ENCODE measurements around the gene TRIM40.
A peak's percentile ranks its signal among the peaks of the same experiment; 100 is the strongest.

The TRIM40 gene

GRCh38 chr6:30135757-30136156 lies at the start of gene TRIM40:
TRIM40 (plus strand) TSS chr6:30136140; CDS start chr6:30137037, 897 bp downstream.
- no peak for DNase-seq

- DNase-seq, result no peak
These were observed 48.1 kb upstream of the TRIM40 start for GRCh38 chr6:30087876-30088275.

- no peak for DNase-seq
These were observed 44.2 kb upstream of the TRIM40 start for GRCh38 chr6:30091577-30092381.

GRCh38 chr6:30092852-30093543 lies 42.9 kb upstream of the TRIM40 start:
- no peak for DNase-seq

GRCh38 chr6:30093951-30094661 lies 41.8 kb upstream of the TRIM40 start:
- DNase-seq, result no peak

GRCh38 chr6:30096829-30097228 lies 39.1 kb upstream of the TRIM40 start:
- no peak for DNase-seq

GRCh38 chr6:30097902-30098768 lies 37.8 kb upstream of the TRIM40 start:
- DNase-seq, result no peak

GRCh38 chr6:30100154-30100553 lies 35.8 kb upstream of the TRIM40 start:
- no peak for DNase-seq

GRCh38 chr6:30100585-30101443 lies 35.1 kb upstream of the TRIM40 start:
- DNase-seq, result no peak

- DNase-seq, result peak; percentile 75
These were observed 34.2 kb upstream of the TRIM40 start for GRCh38 chr6:30101444-30102413.

GRCh38 chr6:30102414-30102969 lies 33.4 kb upstream of the TRIM40 start:
- DNase-seq, result no peak

- peak; percentile 83 for DNase-seq
These were observed 32.7 kb upstream of the TRIM40 start for GRCh38 chr6:30102970-30103871.

- DNase-seq, result no peak
These were observed 32.1 kb upstream of the TRIM40 start for GRCh38 chr6:30103872-30104179.

GRCh38 chr6:30104661-30105060 lies 31.3 kb upstream of the TRIM40 start:
- DNase-seq, result no peak

GRCh38 chr6:30111266-30111856 lies 24.6 kb upstream of the TRIM40 start:
- no peak for DNase-seq

- no peak for DNase-seq
These were observed 23.4 kb upstream of the TRIM40 start for GRCh38 chr6:30112402-30112994.

- no peak for DNase-seq
These were observed 22.8 kb upstream of the TRIM40 start, which contains the start of gene TRIM31 for GRCh38 chr6:30113003-30113759. TRIM31 (minus strand) TSS chr6:30113090; CDS start chr6:30112805, 285 bp downstream.
